GM21360 (cell line): Measurements from ENCODE around the gene AKNAD1.
"Not testable (repeated sequence)": the region's sequence is repeated elsewhere in the genome, so short reads cannot be mapped to it uniquely, and the experiment has no call there.

Source experiments
- ATAC-seq: cut with Tn5 transposase; IDR thresholded peaks from one replicate; pipeline ENCODE4 v1.9.1; 2021; ENCODE audit warnings: mild to moderate bottlenecking, moderate library complexity; ENCODE audit not compliant: unreplicated experiment

Gene AKNAD1

GRCh38 chr1:108785880-108786279 is 71.0 kb downstream of the AKNAD1 start:
- ATAC-seq, result no peak

DNA sequence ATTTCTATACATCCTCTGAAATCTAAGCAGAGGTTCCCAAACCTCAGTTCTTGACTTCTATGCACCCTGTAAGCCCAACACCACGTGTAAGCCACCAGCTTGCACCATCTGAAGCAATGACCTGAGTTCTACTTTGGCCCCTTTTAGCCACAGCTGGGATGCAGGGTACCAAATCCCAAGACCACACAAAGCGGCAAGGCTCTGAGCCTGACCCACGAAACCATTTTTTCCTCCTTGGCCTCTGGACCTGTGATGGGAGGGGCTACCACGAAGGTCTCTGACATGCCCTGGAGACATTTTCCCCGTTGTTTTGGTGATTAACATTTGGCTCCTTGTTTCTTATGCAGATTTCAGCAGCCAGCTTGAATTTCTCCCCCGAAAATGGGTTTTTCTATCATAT is 71.6 kb downstream of the AKNAD1 start:
- ATAC-seq, result no peak

DNA sequence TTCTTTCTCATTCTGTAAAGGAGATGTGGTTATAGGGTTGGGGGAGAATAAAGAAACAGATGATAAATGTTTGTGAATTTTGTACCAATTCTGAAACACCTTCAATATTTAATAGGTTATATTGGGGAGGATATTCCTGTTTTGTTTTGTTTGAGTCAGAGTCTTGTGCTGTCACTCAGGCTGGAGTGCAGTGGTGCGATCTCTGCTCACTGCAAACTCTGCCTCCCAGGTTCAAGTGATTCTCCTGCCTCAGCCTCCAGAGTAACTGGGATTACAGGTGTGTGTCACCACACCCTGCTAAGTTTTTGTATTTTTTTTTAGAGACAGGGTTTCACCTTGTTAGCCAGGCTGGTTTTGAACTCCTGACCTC is 75.3 kb downstream of the AKNAD1 start:
- not testable (repeated sequence) for ATAC-seq

- no peak for ATAC-seq
Measured at GRCh38 chr1:108780937-108781574, 75.8 kb downstream of the AKNAD1 start.

DNA sequence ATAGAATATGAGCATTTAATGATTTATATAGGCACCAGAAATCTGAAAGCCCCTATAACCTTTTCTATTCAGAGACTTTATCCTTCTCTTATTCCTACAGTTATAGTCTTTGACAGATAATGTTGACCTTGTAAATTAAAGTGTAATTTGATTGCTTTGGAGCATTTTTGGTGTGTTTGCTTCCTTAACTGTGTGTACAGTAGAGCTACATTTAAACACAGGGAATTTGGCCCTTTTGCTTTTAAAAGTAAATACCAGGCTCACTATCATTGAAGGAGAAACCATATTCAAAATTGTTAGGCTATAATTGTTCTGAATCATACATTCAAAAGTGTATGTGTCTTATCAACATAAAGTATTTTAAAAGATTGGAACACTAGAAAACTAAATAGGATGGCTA is 77.4 kb downstream of the AKNAD1 start:
- ATAC-seq, result no peak

GRCh38 chr1:108777839-108778238 is 79.1 kb downstream of the AKNAD1 start:
- ATAC-seq, result no peak

GRCh38 chr1:108767708-108768107 is 89.2 kb downstream of the AKNAD1 start:
- no peak for ATAC-seq

DNA sequence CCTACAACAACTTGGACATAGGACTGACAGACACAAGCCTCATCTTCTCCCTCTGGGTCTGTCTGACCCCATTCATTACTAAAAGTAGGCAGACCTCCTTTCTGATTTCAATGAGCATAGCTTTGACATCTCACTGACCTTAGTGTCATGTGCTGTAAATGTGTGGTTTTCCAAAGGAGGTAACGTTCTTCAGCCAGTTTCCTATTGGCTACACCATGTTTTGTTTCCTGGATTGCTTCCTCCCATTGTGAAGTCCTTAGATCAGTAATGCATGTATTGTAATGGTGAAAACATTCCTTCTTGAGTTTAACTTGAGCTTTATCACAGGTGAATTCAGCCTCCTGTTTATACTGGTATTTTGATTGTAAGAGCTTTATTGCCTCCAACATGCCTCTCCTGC is 89.8 kb downstream of the AKNAD1 start:
- no peak for ATAC-seq
